ENCODE results near the gene REEP1. TPM values are rescaled to one million over a fixed set of nuclear protein-coding genes. Genes with fewer than 3 reads are reported as not detected.

Gene REEP1
- polyA plus RNA-seq, 1 donor (not counting 4 experiments of a cell fraction or from before 2014, with no cell fraction given), result 0.30 TPM

GRCh38 chr2:86170449-86170848 is 167.0 kb downstream of the REEP1 start:
- dilution Hi-C loops (cut with MboI; ENCODE audit: extremely low pct_ligation_motif_present, low sequenced_read_pairs), result no loop called here
- TF ChIP-seq EZH2 (IDR thresholded peaks at IDR 0.05; ENCODE audit: low read length) (no peak), CTCF (optimal IDR thresholded peaks at IDR 0.05 in 1 of 3, IDR thresholded peaks at IDR 0.05 in 1 of 3, conservative IDR thresholded peaks at IDR 0.05 in 1 of 3; ENCODE audit: extremely low read depth in 1 of 3, insufficient read depth in 2 of 3, low read length in 3 of 3) (no peak)
- Histone ChIP-seq H3K4me2 (ENCODE audit: control insufficient read depth, extremely low read depth, insufficient read depth, low read depth, low read length) (no peak overlapping the region), H4K20me1 (ENCODE audit: control insufficient read depth, extremely low read depth, insufficient read depth, low read length) (no peaks in the 10 kb centered on the region), H3K4me3 (ENCODE audit: control insufficient read depth in 2 of 3, extremely low read depth in 1 of 3, insufficient read depth in 2 of 3, low read depth in 1 of 3, low read length in 3 of 3) (no peak overlapping the region), H3K9ac (ENCODE audit: control insufficient read depth, extremely low read depth, insufficient read depth, low read length) (no peak overlapping the region), H3K27me3 (ENCODE audit: control insufficient read depth, extremely low read depth, insufficient read depth, low read length) (no peaks in the 10 kb centered on the region), H3K4me1 (ENCODE audit: control insufficient read depth, extremely low read depth, insufficient read depth, low read length) (no peaks in the 10 kb centered on the region), H3K27ac (ENCODE audit: control insufficient read depth, insufficient read depth, low read length) (no peak overlapping the region), H2AFZ (ENCODE audit: control insufficient read depth, low read length) (no peak overlapping the region), H3K79me2 (ENCODE audit: control insufficient read depth, insufficient read depth, low read length) (peaks cover 2% of the 10 kb centered on the region), H3K9me1 (ENCODE audit: control insufficient read depth, extremely low read depth, insufficient read depth, low read length) (no peaks in the 10 kb centered on the region), H3K9me3 (ENCODE audit: control insufficient read depth, low read depth, low read length) (no peaks in the 10 kb centered on the region), H3K36me3 (ENCODE audit: control insufficient read depth in 2 of 2, extremely low read depth in 1 of 2, insufficient read depth in 2 of 2, low read length in 2 of 2) (peaks cover 10 to 11% of the 10 kb centered on the region in 2 experiments)
- DNase-seq (ENCODE audit: low read depth, low spot score) (no peak), FAIRE-seq (no peak)

Small RNA genes lying within 50 kb of the gene (small RNA-seq; reads per million reads assigned to genes)
- gene MIR4779 (ENCODE audit: insufficient read length in 3 of 3, low read depth in 3 of 3, low replicate concordance in 1 of 3) (0 to 0.33 (median 0.25) reads per million in 3 experiments), gene RF00096 (ENCODE audit: insufficient read length in 3 of 3, low read depth in 3 of 3, low replicate concordance in 1 of 3) (0 reads per million in 3 experiments), gene RF00413 (ENCODE audit: insufficient read length in 3 of 3, low read depth in 3 of 3, low replicate concordance in 1 of 3) (0 to 0.50 (median 0.13) reads per million in 3 experiments)

Other genes with a start within 250 kb of the REEP1 start
- 10.1 to 22.8 TPM (median 16.1 TPM) in 3 replicates for gene POLR1A, start 231.7 kb downstream of the REEP1 start, polyA plus RNA-seq
- 42.3 to 93.1 TPM (median 59.3 TPM) in 3 replicates for gene PTCD3, start 231.4 kb downstream of the REEP1 start, polyA plus RNA-seq
- 65.2 to 91.5 TPM (median 74.0 TPM) in 3 replicates for gene IMMT, start 142.2 kb downstream of the REEP1 start, polyA plus RNA-seq
- 65.3 to 76.4 TPM (median 71.9 TPM) in 3 replicates for gene MRPL35, start 138.2 kb downstream of the REEP1 start, polyA plus RNA-seq
- gene KDM3A, start 103.7 kb upstream of the REEP1 start, polyA plus RNA-seq, result 16.0 to 32.9 TPM (median 28.6 TPM) in 3 replicates
- 117 to 162 TPM (median 133 TPM) in 3 replicates for gene CHMP3, start 225.8 kb upstream of the REEP1 start, polyA plus RNA-seq

All from keratinocyte (primary cell).